Measurements from ENCODE around the gene SEC61A1. TPM values are rescaled to one million over a fixed set of nuclear protein-coding genes. Genes with fewer than 3 reads are reported as not detected.

The SEC61A1 gene
- total and polyA plus RNA-seq, 4 donors, result 80.4 to 295 (median 147) TPM

- no peak overlapping the region for H3K27ac ChIP-seq (ENCODE audit: low read depth in 1 of 2, low read length in 2 of 2)
- H3K9me3 ChIP-seq (ENCODE audit: control insufficient read depth in 4 of 4, low read length in 3 of 4), result no peaks in the 10 kb centered on the region
- H3K9ac ChIP-seq (ENCODE audit: low read depth in 1 of 2, low read length in 2 of 2), result no peak overlapping the region
- no peak for DNase-seq (ENCODE audit: low spot score)
- H3K36me3 ChIP-seq (ENCODE audit: control insufficient read depth in 4 of 4, insufficient read depth in 3 of 4, low read depth in 1 of 4, low read length in 3 of 4), result no peaks in the 10 kb centered on the region
- 91% methylated on average over 1 of the region's 1 CpG for WGBS
- H3K27me3 ChIP-seq (ENCODE audit: control insufficient read depth in 4 of 4, insufficient read depth in 4 of 4, low read length in 3 of 4), result no peaks in the 10 kb centered on the region
- H3K4me3 ChIP-seq (ENCODE audit: low read depth in 1 of 3, low read length in 3 of 3), result no peak overlapping the region
- no peak for TF ChIP-seq JUND (IDR thresholded peaks at IDR 0.05)
- peaks cover 0 to 3% (median 0%) of the 10 kb centered on the region in 4 donors for H3K4me1 ChIP-seq (ENCODE audit: control insufficient read depth in 4 of 4, insufficient read depth in 4 of 4, low read length in 3 of 4)
Measured at GRCh38 chr3:128040660-128041059, 11.6 kb upstream of the SEC61A1 start.

GRCh38 chr3:128041344-128041743 is 10.9 kb upstream of the SEC61A1 start:
- no peak overlapping the region for H3K9ac ChIP-seq (ENCODE audit: low read depth in 1 of 2, low read length in 2 of 2)
- no peaks in the 10 kb centered on the region for H3K4me1 ChIP-seq (ENCODE audit: control insufficient read depth in 4 of 4, insufficient read depth in 4 of 4, low read length in 3 of 4)
- no peaks in the 10 kb centered on the region for H3K36me3 ChIP-seq (ENCODE audit: control insufficient read depth in 4 of 4, insufficient read depth in 3 of 4, low read depth in 1 of 4, low read length in 3 of 4)
- WGBS, result 92% methylated on average over 1 of the region's 1 CpG
- H3K4me3 ChIP-seq (ENCODE audit: low read depth in 1 of 3, low read length in 3 of 3), result no peak overlapping the region
- no peaks in the 10 kb centered on the region for H3K27me3 ChIP-seq (ENCODE audit: control insufficient read depth in 4 of 4, insufficient read depth in 4 of 4, low read length in 3 of 4)
- no peak for DNase-seq (ENCODE audit: low spot score)
- H3K27ac ChIP-seq (ENCODE audit: low read depth in 1 of 2, low read length in 2 of 2), result no peak overlapping the region
- H3K9me3 ChIP-seq (ENCODE audit: control insufficient read depth in 4 of 4, low read length in 3 of 4), result no peaks in the 10 kb centered on the region
- TF ChIP-seq RXRA (IDR thresholded peaks at IDR 0.05), result no peak
- TF ChIP-seq HNF4A (conservative IDR thresholded peaks at IDR 0.05), result no peak
- TF ChIP-seq TAF1 (conservative IDR thresholded peaks at IDR 0.05), result no peak
- no peak for TF ChIP-seq JUND (IDR thresholded peaks at IDR 0.05)
- no peak for TF ChIP-seq FOXA1 (IDR thresholded peaks at IDR 0.05)
- TF ChIP-seq EGR1 (IDR thresholded peaks at IDR 0.05; ENCODE audit: low read depth in 2 of 2), result no peak
- TF ChIP-seq ATF3 (IDR thresholded peaks at IDR 0.05), result no peak
- no peak for TF ChIP-seq MAX (IDR thresholded peaks at IDR 0.05)
- TF ChIP-seq SP1 (IDR thresholded peaks at IDR 0.05), result no peak
- TF ChIP-seq HNF4G (IDR thresholded peaks at IDR 0.05), result no peak
- TF ChIP-seq FOXA2 (IDR thresholded peaks at IDR 0.05), result no peak
- no peak for TF ChIP-seq NR2F2 (IDR thresholded peaks at IDR 0.05)
- TF ChIP-seq ZBTB33 (IDR thresholded peaks at IDR 0.05), result no peak
- TF ChIP-seq CTCF (IDR thresholded peaks at IDR 0.05; ENCODE audit: low read depth, low read length, missing input control), result no peak
- no peak for TF ChIP-seq GABPA (IDR thresholded peaks at IDR 0.05 in 1 of 2, conservative IDR thresholded peaks at IDR 0.05 in 1 of 2)

GRCh38 chr3:128050597-128050996 is 1.6 kb upstream of the SEC61A1 start:
- peaks cover 5 to 38% (median 31%) of the 10 kb centered on the region in 4 donors for H3K4me1 ChIP-seq (ENCODE audit: control insufficient read depth in 4 of 4, insufficient read depth in 4 of 4, low read length in 3 of 4)
- no peaks in the 10 kb centered on the region for H3K9me3 ChIP-seq (ENCODE audit: control insufficient read depth in 4 of 4, low read length in 3 of 4)
- peaks cover 0 to 12% (median 9%) of the 10 kb centered on the region in 4 donors for H3K36me3 ChIP-seq (ENCODE audit: control insufficient read depth in 4 of 4, insufficient read depth in 3 of 4, low read depth in 1 of 4, low read length in 3 of 4)
- H3K9ac ChIP-seq (ENCODE audit: low read depth in 1 of 2, low read length in 2 of 2), result no peak overlapping the region
- H3K27me3 ChIP-seq (ENCODE audit: control insufficient read depth in 4 of 4, insufficient read depth in 4 of 4, low read length in 3 of 4), result no peaks in the 10 kb centered on the region
- no peak for DNase-seq (ENCODE audit: low spot score)
- WGBS, result 37% methylated on average over 3 of the region's 3 CpGs
- peak overlapping the region; percentile 92 to 94 for H3K27ac ChIP-seq (ENCODE audit: low read depth in 1 of 2, low read length in 2 of 2)
- no peak overlapping the region for H3K4me3 ChIP-seq (ENCODE audit: low read depth in 1 of 3, low read length in 3 of 3)
- TF ChIP-seq TAF1 (conservative IDR thresholded peaks at IDR 0.05) (no peak), YY1 (IDR thresholded peaks at IDR 0.05) (no peak), CTCF (IDR thresholded peaks at IDR 0.05; ENCODE audit: low read depth, low read length, missing input control) (no peak), GABPA (IDR thresholded peaks at IDR 0.05 in 1 of 2, conservative IDR thresholded peaks at IDR 0.05 in 1 of 2) (no peak), HNF4G (IDR thresholded peaks at IDR 0.05) (no peak), ZBTB33 (IDR thresholded peaks at IDR 0.05) (peak; percentile 13), HNF4A (conservative IDR thresholded peaks at IDR 0.05) (peak; percentile 46 to 51), SP1 (IDR thresholded peaks at IDR 0.05) (peak; percentile 54), FOXA1 (IDR thresholded peaks at IDR 0.05) (no peak), NR2F2 (IDR thresholded peaks at IDR 0.05) (no peak)
